ES-I3 (cell line): ENCODE results near the gene ZFP36L2.

Experiments used
- H3K36me3 ChIP-seq: 2 replicates; pipeline ENCODE4 v1.6.1; 2013; ENCODE audit warnings: mild to moderate bottlenecking, low read length, control low read depth, moderate library complexity; ENCODE audit not compliant: insufficient read depth
- H3K4me1 ChIP-seq: 2 replicates; pipeline ENCODE4 v1.6.1; 2013; ENCODE audit warnings: mild to moderate bottlenecking, control low read depth, low read length; ENCODE audit not compliant: insufficient read depth
- H3K9ac ChIP-seq: 2 replicates; pipeline ENCODE4 v1.6.1; 2013; ENCODE audit warnings: low read depth, mild to moderate bottlenecking, low read length, moderate library complexity
- H3K9me3 ChIP-seq: 2 replicates; pipeline ENCODE4 v1.6.1; 2013; ENCODE audit warnings: mild to moderate bottlenecking, low read length, moderate library complexity; ENCODE audit not compliant: control insufficient read depth, insufficient read depth

The ZFP36L2 gene

GRCh38 chr2:43262239-43262638, 35.8 kb upstream of the ZFP36L2 start:
- no peaks in the 10 kb centered on the region for H3K9me3 ChIP-seq
- no peaks in the 10 kb centered on the region for H3K4me1 ChIP-seq
- no peak overlapping the region for H3K9ac ChIP-seq
- no peaks in the 10 kb centered on the region; the same call in 1 of the 2 replicates for H3K36me3 ChIP-seq

DNA sequence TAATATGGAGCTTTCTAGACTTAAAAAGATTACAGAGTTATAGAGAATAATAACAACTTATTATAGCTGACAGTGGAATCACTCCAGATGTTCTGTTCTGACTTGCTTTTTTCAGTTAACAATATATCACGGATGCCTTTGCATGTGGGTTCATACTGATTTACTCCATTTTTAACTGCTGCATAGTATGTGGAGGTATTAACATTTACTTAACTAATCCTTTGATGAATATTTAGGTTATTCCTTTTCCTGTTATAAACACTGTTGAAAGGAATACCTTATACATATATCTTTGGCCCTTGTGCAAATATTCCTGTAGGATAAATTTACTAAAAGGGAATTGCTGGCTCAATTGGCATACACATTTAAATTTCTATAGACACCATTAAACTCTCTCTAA, 33.1 kb upstream of the ZFP36L2 start:
- Histone ChIP-seq H3K36me3 (no peaks in the 10 kb centered on the region; the same call in 1 of the 2 replicates), H3K4me1 (no peaks in the 10 kb centered on the region), H3K9me3 (no peaks in the 10 kb centered on the region), H3K9ac (no peak overlapping the region)

DNA sequence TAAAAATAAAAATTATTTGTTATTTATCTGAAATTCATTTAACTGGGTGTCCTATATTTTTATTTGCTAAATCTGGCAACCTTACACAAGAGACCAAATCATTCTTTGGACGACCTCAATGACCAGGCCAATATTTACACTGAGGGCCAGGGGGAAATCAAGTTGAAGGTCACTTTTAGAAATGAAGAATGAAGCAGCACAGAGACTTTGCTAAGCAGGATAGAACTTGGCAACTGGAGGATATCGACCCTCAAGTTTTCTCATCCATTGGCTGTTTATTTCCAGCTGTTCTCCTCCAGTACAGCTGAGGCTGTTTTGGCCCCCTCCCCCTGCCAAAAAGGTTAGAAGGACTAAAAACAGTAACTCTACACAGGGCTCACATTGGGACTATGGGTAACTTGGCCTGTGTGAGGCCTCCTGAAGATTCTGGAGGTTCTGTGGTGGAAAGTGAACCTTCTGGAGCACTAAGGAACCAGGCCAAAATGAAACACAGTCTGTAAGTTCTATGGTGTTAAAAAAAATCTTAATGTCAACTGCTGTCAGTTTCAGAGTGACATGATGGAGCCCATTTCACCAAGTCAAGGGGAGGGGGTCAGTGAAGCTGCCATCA, 32.2 kb upstream of the ZFP36L2 start:
- H3K9ac ChIP-seq = no peak overlapping the region
- no peaks in the 10 kb centered on the region for H3K4me1 ChIP-seq
- no peaks in the 10 kb centered on the region; the same call in 1 of the 2 replicates for H3K36me3 ChIP-seq
- H3K9me3 ChIP-seq = no peaks in the 10 kb centered on the region

DNA sequence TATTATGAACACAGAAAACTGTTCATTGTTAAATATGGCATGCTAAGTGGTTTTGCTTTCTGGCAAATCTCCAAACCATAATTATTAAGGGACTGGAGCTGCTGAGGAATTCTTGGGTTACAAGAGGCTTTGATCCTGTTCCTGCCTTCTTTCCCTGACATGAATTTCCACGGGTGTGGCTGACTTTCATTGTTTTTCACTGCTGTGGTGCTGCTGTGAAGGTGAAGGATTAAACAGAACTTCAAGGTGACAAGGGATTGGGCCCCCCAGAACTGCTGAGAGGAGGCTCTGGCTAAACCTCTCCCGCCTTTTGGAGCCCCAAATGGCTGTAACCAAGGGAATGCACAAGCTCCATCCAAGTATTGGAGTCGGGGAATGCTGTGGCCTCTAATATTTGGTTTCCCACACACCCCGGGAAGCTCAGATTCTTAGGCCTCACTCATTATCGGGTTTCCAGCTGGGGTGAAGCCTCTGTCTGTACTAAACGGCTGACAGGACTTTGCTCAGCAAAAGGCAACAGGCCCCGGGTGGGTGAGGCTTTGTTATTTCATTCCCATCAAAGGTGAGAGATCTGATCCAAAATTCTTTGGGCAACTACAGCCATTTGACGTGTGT, 29.0 kb upstream of the ZFP36L2 start:
- no peaks in the 10 kb centered on the region for H3K9me3 ChIP-seq
- H3K9ac ChIP-seq = no peak overlapping the region
- H3K36me3 ChIP-seq = no peaks in the 10 kb centered on the region; the same call in 1 of the 2 replicates
- peaks cover 5% of the 10 kb centered on the region for H3K4me1 ChIP-seq

- no peaks in the 10 kb centered on the region for H3K9me3 ChIP-seq
- no peak overlapping the region for H3K9ac ChIP-seq
- H3K4me1 ChIP-seq = peaks cover 5% of the 10 kb centered on the region
- H3K36me3 ChIP-seq = no peaks in the 10 kb centered on the region; the same call in 1 of the 2 replicates
Observed at GRCh38 chr2:43254331-43254730, 27.9 kb upstream of the ZFP36L2 start.

- Histone ChIP-seq H3K36me3 (no peaks in the 10 kb centered on the region), H3K9ac (no peak overlapping the region)
Observed at GRCh38 chr2:43251171-43251731, 24.8 kb upstream of the ZFP36L2 start.

DNA sequence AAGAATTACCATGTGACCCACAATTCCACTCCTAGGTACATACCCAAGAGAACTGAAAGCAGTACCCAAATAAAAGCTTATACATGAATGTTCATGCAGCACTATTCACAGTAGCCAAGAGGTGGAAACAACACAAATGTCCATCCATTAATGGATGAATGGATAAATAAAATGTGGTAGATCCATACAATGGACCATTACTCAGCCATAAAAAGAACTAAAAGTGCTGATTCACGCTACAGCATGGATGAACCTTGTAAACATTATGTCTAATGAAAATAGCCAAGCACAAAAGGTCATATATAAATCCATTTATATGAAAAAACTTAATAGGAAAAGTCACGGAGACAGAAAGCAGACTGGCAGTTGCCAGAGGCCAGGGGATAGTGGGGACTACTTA, 23.6 kb upstream of the ZFP36L2 start:
- H3K36me3 ChIP-seq = no peaks in the 10 kb centered on the region
- H3K9me3 ChIP-seq = no peaks in the 10 kb centered on the region
- no peak overlapping the region for H3K9ac ChIP-seq
- H3K4me1 ChIP-seq = peaks cover 11% of the 10 kb centered on the region

More at GRCh38 chr2:43251171-43251731, 24.8 kb upstream of the ZFP36L2 start:
- H3K4me1 ChIP-seq = peaks cover 11% of the 10 kb centered on the region
- H3K9me3 ChIP-seq = no peaks in the 10 kb centered on the region

DNA sequence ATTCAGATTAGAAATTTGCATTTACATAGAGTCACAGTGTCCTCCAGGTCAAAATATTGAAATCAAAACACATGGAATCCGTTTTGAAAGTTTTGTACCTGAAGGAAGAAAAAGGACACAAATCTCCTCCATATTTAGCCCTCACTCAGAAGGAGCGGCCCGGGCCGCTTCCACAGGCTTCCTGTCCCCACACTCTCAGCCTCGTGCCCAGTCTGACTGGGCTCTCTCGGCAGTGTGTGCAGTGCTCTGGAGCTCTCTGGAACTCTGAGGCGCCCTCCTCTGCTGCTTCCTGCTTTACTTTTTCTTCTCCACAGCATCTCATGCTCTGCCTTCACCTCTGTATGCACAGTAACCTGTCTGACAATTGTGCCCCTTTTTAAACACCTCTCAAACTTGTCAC, 22.2 kb upstream of the ZFP36L2 start:
- Histone ChIP-seq H3K9me3 (no peaks in the 10 kb centered on the region), H3K4me1 (peaks cover 11% of the 10 kb centered on the region), H3K9ac (no peak overlapping the region), H3K36me3 (no peaks in the 10 kb centered on the region)

DNA sequence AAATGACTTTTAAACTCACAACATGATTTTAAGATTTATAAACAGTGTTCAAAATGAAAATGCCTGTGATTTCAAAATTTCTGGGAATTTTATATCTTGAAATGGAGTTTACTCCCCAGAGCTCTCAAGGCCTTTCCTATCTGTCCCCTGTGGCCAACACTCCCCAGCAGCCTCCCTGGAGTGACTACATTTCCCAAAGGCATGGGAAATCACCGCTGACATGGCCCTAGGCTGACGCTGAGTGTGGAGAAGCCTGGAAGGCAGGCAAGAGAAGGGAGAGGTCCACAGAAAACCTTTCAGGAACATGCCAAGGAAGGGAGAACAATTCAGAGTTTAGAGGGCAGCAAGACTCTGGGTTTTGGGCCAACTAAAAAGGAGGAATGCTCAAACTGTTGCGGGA, 20.2 kb upstream of the ZFP36L2 start:
- Histone ChIP-seq H3K36me3 (no peaks in the 10 kb centered on the region), H3K9ac (no peak overlapping the region), H3K9me3 (no peaks in the 10 kb centered on the region), H3K4me1 (peaks cover 11% of the 10 kb centered on the region)

- Histone ChIP-seq H3K36me3 (no peaks in the 10 kb centered on the region), H3K4me1 (no peaks in the 10 kb centered on the region), H3K9ac (no peak overlapping the region), H3K9me3 (no peaks in the 10 kb centered on the region)
Observed at GRCh38 chr2:43241558-43241957, 15.2 kb upstream of the ZFP36L2 start.

DNA sequence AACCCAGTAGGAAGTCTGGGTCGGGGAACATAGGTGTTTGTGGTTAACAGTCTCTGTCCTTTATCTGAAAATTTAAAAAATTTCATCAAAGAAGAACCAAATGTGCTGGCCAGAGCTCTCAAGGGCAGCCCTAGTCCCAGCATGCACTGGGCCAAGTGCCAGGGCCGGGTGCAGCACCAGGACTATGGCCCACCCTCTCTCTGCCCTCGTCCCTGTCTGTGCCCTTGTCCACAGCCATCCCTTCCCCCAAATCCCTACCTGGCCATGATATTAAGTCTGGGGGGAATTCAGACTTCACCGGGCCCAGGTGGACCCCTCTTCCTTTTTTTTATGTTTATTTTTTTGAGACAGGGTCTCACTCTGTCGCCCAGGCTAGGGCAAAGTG, 14.4 kb upstream of the ZFP36L2 start:
- no peak overlapping the region for H3K9ac ChIP-seq
- H3K4me1 ChIP-seq = no peaks in the 10 kb centered on the region
- no peaks in the 10 kb centered on the region for H3K36me3 ChIP-seq
- H3K9me3 ChIP-seq = no peaks in the 10 kb centered on the region

DNA sequence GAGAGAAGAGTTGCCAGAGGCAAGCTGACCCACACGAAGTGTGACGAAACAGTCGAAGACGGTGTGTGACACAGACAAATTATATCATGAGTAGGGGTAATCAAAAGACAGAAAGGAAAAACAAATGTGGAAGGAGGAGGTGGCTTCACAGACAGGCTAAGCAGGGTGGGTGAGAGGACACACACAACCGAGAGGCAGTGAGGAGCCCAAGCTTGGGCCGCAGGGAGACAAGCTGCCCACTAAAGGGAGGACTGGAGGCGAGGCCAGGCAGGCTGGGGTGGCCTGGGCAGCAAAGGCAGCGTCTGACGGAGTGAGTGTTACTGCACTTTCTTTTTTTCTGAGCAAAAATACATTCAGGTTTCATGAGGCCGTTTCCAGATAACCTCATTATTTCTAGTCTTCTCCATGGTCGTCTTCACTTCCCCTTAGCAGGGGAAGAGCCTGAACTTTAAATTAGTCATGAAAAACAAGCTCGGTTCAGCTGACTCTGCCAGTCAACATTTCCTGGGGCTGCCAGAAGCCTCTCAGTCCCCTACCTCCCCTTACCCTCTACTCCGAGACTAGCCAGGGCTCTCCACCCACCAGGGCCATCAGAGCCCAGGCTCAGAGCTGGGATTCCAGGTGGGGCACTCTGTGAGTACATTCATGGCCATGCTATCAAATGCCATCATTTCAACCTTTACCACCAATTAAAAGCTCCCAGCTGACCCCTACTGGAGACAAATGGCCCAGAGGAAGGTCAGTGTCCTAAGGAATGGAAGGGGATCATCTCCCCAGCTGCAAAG, 13.8 kb upstream of the ZFP36L2 start:
- no peaks in the 10 kb centered on the region for H3K9me3 ChIP-seq
- H3K9ac ChIP-seq = no peak overlapping the region
- no peaks in the 10 kb centered on the region for H3K4me1 ChIP-seq
- H3K36me3 ChIP-seq = no peaks in the 10 kb centered on the region

DNA sequence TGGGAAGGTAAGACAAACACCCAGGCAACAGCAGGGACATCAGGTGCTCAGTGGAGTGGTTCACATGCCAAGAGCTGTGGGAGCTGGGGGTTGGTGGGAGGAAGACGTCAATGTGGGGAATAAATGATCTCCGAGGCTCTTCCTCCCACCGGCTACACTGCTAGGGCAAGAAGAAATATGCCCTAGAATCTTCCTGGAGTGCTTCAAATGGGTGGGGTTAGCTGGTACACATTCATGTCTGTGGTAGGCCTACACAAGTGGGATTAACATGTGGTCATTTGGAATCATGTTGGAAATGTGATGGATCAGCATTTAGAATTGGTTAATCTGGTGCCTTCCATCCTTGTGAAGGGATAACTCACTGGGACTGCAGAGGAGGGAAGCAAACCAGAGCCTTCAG, 12.4 kb upstream of the ZFP36L2 start:
- H3K4me1 ChIP-seq = no peaks in the 10 kb centered on the region
- H3K9ac ChIP-seq = no peak overlapping the region
- no peaks in the 10 kb centered on the region for H3K36me3 ChIP-seq
- H3K9me3 ChIP-seq = no peaks in the 10 kb centered on the region

- Histone ChIP-seq H3K9ac (no peak overlapping the region), H3K9me3 (no peaks in the 10 kb centered on the region), H3K4me1 (no peaks in the 10 kb centered on the region), H3K36me3 (no peaks in the 10 kb centered on the region)
Observed at GRCh38 chr2:43238176-43238575, 11.8 kb upstream of the ZFP36L2 start.
